Tibial nerve (tissue), 4 donors: ENCODE results near the gene BAIAP2L1. TPM values are rescaled to one million over a fixed set of nuclear protein-coding genes. Genes with fewer than 3 reads are reported as not detected.

ENCODE experiments used
- DNase-seq, 2 donors: peaks; one replicate each; pipeline ENCODE4 v3.0.0-alpha.2; 2019; ENCODE audit warnings: low spot score in 2 of 2
- H3K27ac ChIP-seq, 4 donors: fragments of 200-600 bp; sonication (generic) in 3 of 4; one replicate each; pipeline ENCODE4 v1.5.1; 2017 to 2019; ENCODE audit warnings: mild to moderate bottlenecking in 1 of 4
- H3K27me3 ChIP-seq, 2 donors: fragments of 200-600 bp; sonication (generic) in 1 of 2; one replicate each; pipeline versions ENCODE4 v1.5.1 to v1.6.0; 2017 to 2019
- H3K36me3 ChIP-seq, 3 donors: fragments of 200-600 bp; sonication (generic); one replicate each; pipeline ENCODE4 v1.5.1; 2018 to 2019
- H3K4me1 ChIP-seq, 4 donors: fragments of 200-600 bp; sonication (generic) in 3 of 4; one replicate each; pipeline ENCODE4 v1.5.1; 2017 to 2019
- H3K4me3 ChIP-seq, 4 donors: fragments of 200-600 bp; sonication (generic) in 3 of 4; one replicate each; pipeline ENCODE4 v1.5.1; 2017 to 2019; ENCODE audit warnings: mild to moderate bottlenecking in 1 of 4, moderate library complexity in 1 of 4
- H3K9me3 ChIP-seq, 4 donors: fragments of 200-600 bp; sonication (generic) in 3 of 4; one replicate each; pipeline ENCODE4 v1.5.1; 2017 to 2019
- CTCF ChIP-seq, 5 experiments: fragments of 200-600 bp in 3 of 5; fragments of 450-650 bp in 2 of 5; sonication (generic) in 3 of 5; IDR thresholded peaks; one replicate each; pipeline ENCODE4 v1.5.1; 2016 to 2019; ENCODE audit warnings: antibody characterized with exemption in 5 of 5, mild to moderate bottlenecking in 3 of 5, moderate library complexity in 2 of 5
- EP300 ChIP-seq, 2 donors: sonication (generic); formaldehyde crosslinking; IDR thresholded peaks; one replicate each; pipeline ENCODE4 v1.6.1; 2017; ENCODE audit warnings: antibody characterized with exemption in 2 of 2, mild to moderate bottlenecking in 1 of 2
- POLR2A ChIP-seq, 2 donors: fragments of 450-650 bp; IDR thresholded peaks; one replicate each; pipeline ENCODE4 v1.6.1; 2017; ENCODE audit warnings: antibody characterized with exemption in 2 of 2, mild to moderate bottlenecking in 2 of 2, moderate library complexity in 2 of 2
- WGBS, 2 donors: methylation state at CpG; one replicate each; pipeline ENCODE4 v1.1.5; 2018; 5-methylcytosine and 5-hydroxymethylcytosine counted together
- total RNA-seq, 4 donors: library from RNA; depleted of rRNA; stranded (reverse); fragments of >200 nt; gene quantifications; one replicate each; pipeline ENCODE4 v1.1.0, GENCODE V29; 2016

Gene BAIAP2L1
- total RNA-seq, 4 donors from 2014 or later: 0.42 to 2.7 (median 1.7) TPM

- H3K27ac ChIP-seq: no peak overlapping the region
- H3K36me3 ChIP-seq: no peaks in the 10 kb centered on the region
- no peaks in the 10 kb centered on the region for H3K9me3 ChIP-seq
- H3K4me1 ChIP-seq: no peaks in the 10 kb centered on the region
- 88 to 90% methylated on average over 9 of the region's 9 CpGs for WGBS, 2 donors
- DNase-seq: no peak
- TF ChIP-seq CTCF (IDR thresholded peaks at IDR 0.05): no peak
- no peak for TF ChIP-seq POLR2A (IDR thresholded peaks at IDR 0.05)
- TF ChIP-seq EP300 (IDR thresholded peaks at IDR 0.05): no peak
- peaks cover 0 to 12% of the 10 kb centered on the region in 2 donors for H3K27me3 ChIP-seq
- no peak overlapping the region for H3K4me3 ChIP-seq
Observed at GRCh38 chr7:98406827-98407226, 5.9 kb upstream of the BAIAP2L1 start.

GRCh38 chr7:98404840-98405239, 4.0 kb upstream of the BAIAP2L1 start:
- no peak for DNase-seq
- peaks cover 0 to 17% (median 5%) of the 10 kb centered on the region in 4 donors for H3K4me1 ChIP-seq
- WGBS, 2 donors: 78 to 87% methylated on average over 2 of the region's 2 CpGs
- H3K27ac ChIP-seq: no peak overlapping the region
- H3K4me3 ChIP-seq: no peak overlapping the region
- TF ChIP-seq CTCF (IDR thresholded peaks at IDR 0.05): no peak
- TF ChIP-seq EP300 (IDR thresholded peaks at IDR 0.05): no peak
- TF ChIP-seq POLR2A (IDR thresholded peaks at IDR 0.05): no peak
- no peaks in the 10 kb centered on the region for H3K9me3 ChIP-seq
- H3K36me3 ChIP-seq: no peaks in the 10 kb centered on the region
- H3K27me3 ChIP-seq: peaks cover 0 to 30% of the 10 kb centered on the region in 2 donors

- no peaks in the 10 kb centered on the region for H3K36me3 ChIP-seq
- peaks cover 0 to 36% of the 10 kb centered on the region in 2 donors for H3K27me3 ChIP-seq
- no peak for TF ChIP-seq EP300 (IDR thresholded peaks at IDR 0.05)
- no peak for TF ChIP-seq CTCF (IDR thresholded peaks at IDR 0.05)
- no peak for TF ChIP-seq POLR2A (IDR thresholded peaks at IDR 0.05)
- WGBS, 2 donors: 5% methylated on average over 21 of the region's 22 CpGs
- peak overlapping the region in 2 of 4 donors; percentile 49 to 57 for H3K4me3 ChIP-seq
- DNase-seq: no peak
- H3K27ac ChIP-seq: peak overlapping the region in 1 of 4 donors; percentile 75
- peaks cover 0 to 20% (median 5%) of the 10 kb centered on the region in 4 donors for H3K4me1 ChIP-seq
- no peaks in the 10 kb centered on the region for H3K9me3 ChIP-seq
Observed at GRCh38 chr7:98399890-98400541, 874 bp downstream of the BAIAP2L1 start.

- Histone ChIP-seq H3K4me1 (peaks cover 0 to 20% (median 5%) of the 10 kb centered on the region in 4 donors), H3K27me3 (peaks cover 0 to 36% of the 10 kb centered on the region in 2 donors), H3K27ac (peak overlapping the region in 1 of 4 donors; percentile 50), H3K9me3 (peaks cover 0 to 2% (median 0%) of the 10 kb centered on the region in 4 donors), H3K36me3 (no peaks in the 10 kb centered on the region), H3K4me3 (peak overlapping the region in 2 of 4 donors; percentile 8 to 15)
- TF ChIP-seq POLR2A (IDR thresholded peaks at IDR 0.05): no peak
- no peak for TF ChIP-seq EP300 (IDR thresholded peaks at IDR 0.05)
- TF ChIP-seq CTCF (IDR thresholded peaks at IDR 0.05): no peak
- 18 to 21% methylated on average over 7 of the region's 7 CpGs for WGBS, 2 donors
- DNase-seq: no peak
Observed at GRCh38 chr7:98399462-98399861, 1.4 kb downstream of the BAIAP2L1 start.

- DNase-seq: no peak
- H3K4me3 ChIP-seq: no peak overlapping the region
- peaks cover 0 to 6% (median 0%) of the 10 kb centered on the region in 4 donors for H3K9me3 ChIP-seq
- no peak for TF ChIP-seq POLR2A (IDR thresholded peaks at IDR 0.05)
- no peak for TF ChIP-seq CTCF (IDR thresholded peaks at IDR 0.05)
- no peak for TF ChIP-seq EP300 (IDR thresholded peaks at IDR 0.05)
- peaks cover 0 to 36% of the 10 kb centered on the region in 2 donors for H3K27me3 ChIP-seq
- 49 to 54% methylated on average over 20 of the region's 20 CpGs for WGBS, 2 donors
- H3K4me1 ChIP-seq: peaks cover 0 to 20% (median 5%) of the 10 kb centered on the region in 4 donors
- H3K27ac ChIP-seq: no peak overlapping the region
- H3K36me3 ChIP-seq: no peaks in the 10 kb centered on the region
Observed at GRCh38 chr7:98398567-98399372, 2.1 kb downstream of the BAIAP2L1 start.
